ENCODE measurements around the gene CD1D. TPM values are rescaled to one million over a fixed set of nuclear protein-coding genes. Genes with fewer than 3 reads are reported as not detected.

CD1D gene
- total RNA-seq, 2 donors from 2014 or later, result 4.6 to 7.9 TPM

- intact Hi-C loops (cut with DNase I), result no loop called here
- TF ChIP-seq CTCF (IDR thresholded peaks at IDR 0.05), result no peak
- peak overlapping the region; percentile 24 for H3K27ac ChIP-seq
- H3K4me1 ChIP-seq, result peaks cover 7% of the 10 kb centered on the region
- peak overlapping the region; percentile 31 for H3K4me3 ChIP-seq
- H3K36me3 ChIP-seq, result no peaks in the 10 kb centered on the region
- no peaks in the 10 kb centered on the region for H3K9me3 ChIP-seq
- peak; percentile 91 for DNase-seq
- H3K9ac ChIP-seq (ENCODE audit: low read depth in 2 of 2, low read length in 2 of 2), result peak overlapping the region in 1 of 2 donors; percentile 16
- H3K27me3 ChIP-seq, result no peaks in the 10 kb centered on the region
Measured at GRCh38 chr1:158149577-158150269, 31.0 kb upstream of the CD1D start.

DNA sequence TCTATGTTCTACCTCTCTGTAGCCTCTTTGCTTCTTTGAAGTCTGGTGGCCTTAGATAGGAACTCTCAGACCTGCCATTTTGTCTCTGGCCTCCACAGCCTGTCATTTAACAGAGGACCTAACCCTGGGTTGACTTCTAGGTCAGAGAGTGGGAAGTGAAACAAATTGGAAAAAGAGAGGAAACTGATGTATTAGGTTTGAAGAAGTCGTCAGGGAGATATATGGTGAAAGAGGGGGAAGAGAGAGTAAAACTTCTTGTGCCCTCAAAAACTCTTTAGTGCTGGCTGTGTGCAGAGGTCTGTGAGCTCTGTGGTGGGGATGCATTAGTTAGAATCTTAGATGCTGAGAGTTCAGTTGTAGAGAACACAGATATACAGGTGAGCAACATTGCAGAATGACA, 30.2 kb upstream of the CD1D start:
- intact Hi-C loops (cut with DNase I), result no loop called here
- DNase-seq, result no peak
- no peak for TF ChIP-seq CTCF (IDR thresholded peaks at IDR 0.05)
- no peak overlapping the region for H3K9ac ChIP-seq (ENCODE audit: low read depth in 2 of 2, low read length in 2 of 2)
- H3K27ac ChIP-seq, result no peak overlapping the region
- peaks cover 7% of the 10 kb centered on the region for H3K4me1 ChIP-seq
- no peaks in the 10 kb centered on the region for H3K36me3 ChIP-seq
- no peaks in the 10 kb centered on the region for H3K27me3 ChIP-seq
- H3K9me3 ChIP-seq, result no peaks in the 10 kb centered on the region
- no peak overlapping the region for H3K4me3 ChIP-seq

DNA sequence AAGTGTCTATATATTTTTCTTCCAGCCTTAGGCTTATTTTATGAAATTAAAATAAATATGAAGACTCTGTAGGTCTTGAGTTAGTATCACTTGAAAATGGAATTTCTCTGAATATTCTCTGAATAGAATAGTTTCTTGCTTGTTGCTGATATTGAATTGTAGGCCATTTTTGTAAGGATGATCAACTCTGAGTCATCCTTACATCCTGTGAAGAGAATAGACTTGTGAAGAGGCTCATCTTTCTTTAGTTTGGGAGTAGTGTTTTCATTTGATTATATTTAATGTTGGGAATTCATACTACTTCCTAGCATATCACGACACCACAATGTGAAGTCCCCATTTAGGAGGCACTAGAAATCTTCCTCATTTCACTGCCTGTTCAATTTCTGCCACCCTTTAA, 27.5 kb upstream of the CD1D start:
- DNase-seq, result no peak
- intact Hi-C loops (cut with DNase I), result no loop called here
- H3K9me3 ChIP-seq, result no peaks in the 10 kb centered on the region

DNA sequence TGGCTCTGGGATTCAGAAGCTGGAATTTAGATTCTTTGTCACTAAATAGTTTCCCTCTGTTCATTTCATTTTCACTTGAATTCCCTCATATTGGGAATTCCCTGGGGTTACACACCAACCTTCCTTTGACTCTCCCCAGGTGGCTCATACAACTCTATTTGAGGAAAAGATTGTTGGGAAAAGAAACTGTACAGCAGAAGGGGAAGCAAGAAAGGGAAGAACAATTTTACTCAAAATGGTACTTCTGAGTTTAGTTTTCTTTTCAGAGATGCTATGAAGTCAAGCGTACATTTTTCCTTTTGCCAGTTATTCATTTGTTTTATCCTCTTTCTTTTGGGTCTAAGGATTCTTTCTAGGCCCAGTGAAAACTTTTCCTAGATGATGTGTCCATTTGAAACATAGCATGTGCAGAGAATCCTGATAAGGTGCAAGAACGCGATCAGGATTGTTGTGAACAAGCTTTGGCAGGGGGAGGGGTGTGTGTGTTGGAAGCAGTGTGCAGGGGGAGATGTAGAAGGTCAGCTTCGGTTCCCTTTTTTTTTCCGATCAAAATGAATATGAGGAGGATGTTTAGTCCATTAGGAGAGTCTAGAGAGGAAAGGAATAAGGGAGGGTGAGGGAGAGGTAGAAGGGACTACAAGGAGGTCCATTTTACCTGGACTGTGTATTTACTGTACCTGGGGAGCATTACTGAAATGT, 26.8 kb upstream of the CD1D start:
- intact Hi-C loops (cut with DNase I), result no loop called here
- DNase-seq, result no peak

More for the DNA sequence above, 27.5 kb upstream of the CD1D start:
- H3K27me3 ChIP-seq, result no peaks in the 10 kb centered on the region
- no peak overlapping the region for H3K4me3 ChIP-seq
- H3K27ac ChIP-seq, result no peak overlapping the region
- no peak overlapping the region for H3K9ac ChIP-seq (ENCODE audit: low read depth in 2 of 2, low read length in 2 of 2)
- no peaks in the 10 kb centered on the region for H3K36me3 ChIP-seq
- TF ChIP-seq CTCF (IDR thresholded peaks at IDR 0.05), result no peak
- H3K4me1 ChIP-seq, result peaks cover 7% of the 10 kb centered on the region

DNA sequence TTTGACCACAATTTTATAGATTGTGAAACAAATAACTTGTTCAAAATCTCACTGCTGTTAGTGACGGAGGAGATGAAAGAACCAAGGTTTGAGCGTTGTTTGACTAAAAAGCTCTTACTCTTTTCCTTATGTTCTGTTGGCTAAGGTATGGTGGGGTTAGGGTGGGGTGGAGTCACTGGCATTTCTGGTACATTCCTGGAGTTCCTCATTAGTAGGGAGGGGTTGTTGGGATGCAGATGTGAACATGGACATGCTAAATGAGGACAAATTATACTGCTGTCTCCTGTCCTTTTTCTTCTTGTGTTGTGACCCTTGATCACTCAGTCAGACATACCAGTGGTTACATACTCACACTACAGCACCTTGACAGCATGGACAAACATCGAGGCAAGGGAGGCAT, 26.2 kb upstream of the CD1D start:
- H3K4me1 ChIP-seq, result peaks cover 7% of the 10 kb centered on the region
- no peak for DNase-seq
- no peak overlapping the region for H3K4me3 ChIP-seq
- TF ChIP-seq CTCF (IDR thresholded peaks at IDR 0.05), result no peak
- intact Hi-C loops (cut with DNase I), result no loop called here
- no peaks in the 10 kb centered on the region for H3K36me3 ChIP-seq
- H3K27me3 ChIP-seq, result no peaks in the 10 kb centered on the region
- no peaks in the 10 kb centered on the region for H3K9me3 ChIP-seq
- H3K27ac ChIP-seq, result no peak overlapping the region
- no peak overlapping the region for H3K9ac ChIP-seq (ENCODE audit: low read depth in 2 of 2, low read length in 2 of 2)

More for the DNA sequence above, 26.8 kb upstream of the CD1D start:
- Histone ChIP-seq H3K36me3 (no peaks in the 10 kb centered on the region), H3K27ac (no peak overlapping the region), H3K9me3 (no peaks in the 10 kb centered on the region), H3K9ac (ENCODE audit: low read depth in 2 of 2, low read length in 2 of 2) (no peak overlapping the region), H3K4me3 (no peak overlapping the region), H3K4me1 (peaks cover 7% of the 10 kb centered on the region), H3K27me3 (no peaks in the 10 kb centered on the region)
- TF ChIP-seq CTCF (IDR thresholded peaks at IDR 0.05), result no peak

Data from colonic mucosa (tissue), 4 donors.